Left forelimb (tissue), 1 donor: ENCODE measurements around the gene ERICH6.

Source experiments
- DNase-seq: peaks from one replicate; pipeline ENCODE4 v3.0.0-alpha.2; 2018; ENCODE audit warnings: low spot score

The ERICH6 gene

DNA sequence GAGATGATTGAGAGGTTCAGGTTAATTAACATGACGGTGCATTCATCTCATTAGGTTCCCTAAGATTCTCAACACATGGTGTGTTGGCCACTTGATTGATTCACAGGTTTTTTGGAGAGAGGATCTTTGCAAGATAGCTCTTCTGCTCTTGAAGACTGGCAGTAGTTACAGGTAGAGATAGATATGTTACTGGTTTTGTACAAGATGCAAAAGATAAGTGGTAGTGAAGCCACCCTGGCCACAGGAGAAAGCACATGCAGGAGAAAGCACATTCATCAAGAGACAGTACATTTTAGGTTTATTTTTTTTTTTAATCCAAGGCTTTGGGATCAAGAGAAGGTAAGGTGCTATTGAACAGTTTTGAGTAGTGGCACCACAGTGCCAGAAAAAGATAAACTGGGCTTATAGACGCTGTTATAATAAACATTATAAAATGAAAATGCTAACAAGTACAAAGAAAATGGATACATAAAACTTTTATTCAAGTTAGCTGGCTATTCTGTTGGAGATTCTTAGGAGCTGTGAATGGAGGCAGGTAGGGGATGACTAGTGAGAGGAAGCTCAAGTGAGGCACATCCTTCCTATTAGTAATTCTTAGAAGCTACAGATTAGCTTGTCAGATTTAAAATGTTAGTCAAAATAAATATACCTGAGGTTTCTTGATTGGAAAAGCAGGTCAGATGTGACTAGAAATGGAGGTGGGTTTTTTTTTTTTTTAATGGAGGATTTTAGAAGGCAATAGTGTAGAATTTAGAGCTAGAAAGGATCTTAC lies 89.8 kb downstream of the ERICH6 start:
- no peak for DNase-seq

DNA sequence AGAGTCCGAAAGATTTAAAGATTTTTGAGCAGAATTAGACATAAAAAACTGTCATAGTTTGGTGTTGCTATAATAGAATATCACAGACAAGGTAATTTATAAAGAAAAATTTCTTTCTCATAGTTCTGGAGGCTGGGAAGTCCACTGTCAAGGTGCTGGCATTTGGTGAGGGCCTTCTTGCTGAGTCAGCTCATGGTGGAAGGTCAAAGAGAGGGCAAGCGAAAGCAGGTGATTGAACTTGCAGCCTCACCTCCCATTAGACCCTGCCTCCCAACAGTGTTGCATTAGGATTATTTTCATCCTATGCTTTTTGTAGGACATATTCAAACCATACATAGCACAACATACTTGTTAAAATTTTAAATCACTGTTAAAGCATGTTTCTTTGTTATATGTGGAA lies 90.7 kb downstream of the ERICH6 start:
- no peak for DNase-seq

DNA sequence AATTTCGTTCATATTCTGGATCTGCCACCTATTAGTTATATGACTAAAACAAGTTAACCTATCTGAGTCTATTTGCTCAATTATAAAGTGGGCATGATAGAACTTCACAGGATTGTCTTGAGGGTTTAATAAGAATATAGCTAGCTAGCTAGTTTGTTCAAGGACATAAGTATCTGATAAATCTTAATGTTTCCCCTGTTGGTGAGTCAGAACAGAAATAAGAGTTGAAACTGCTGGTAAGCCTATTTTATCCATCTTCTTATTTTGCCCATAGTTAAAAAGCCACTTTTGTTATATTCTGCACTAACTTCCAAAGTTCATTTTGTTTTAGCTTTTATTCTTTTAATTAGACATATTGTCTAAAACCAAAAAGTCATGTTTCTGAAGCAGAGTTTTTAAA lies 91.2 kb downstream of the ERICH6 start:
- no peak for DNase-seq

DNA sequence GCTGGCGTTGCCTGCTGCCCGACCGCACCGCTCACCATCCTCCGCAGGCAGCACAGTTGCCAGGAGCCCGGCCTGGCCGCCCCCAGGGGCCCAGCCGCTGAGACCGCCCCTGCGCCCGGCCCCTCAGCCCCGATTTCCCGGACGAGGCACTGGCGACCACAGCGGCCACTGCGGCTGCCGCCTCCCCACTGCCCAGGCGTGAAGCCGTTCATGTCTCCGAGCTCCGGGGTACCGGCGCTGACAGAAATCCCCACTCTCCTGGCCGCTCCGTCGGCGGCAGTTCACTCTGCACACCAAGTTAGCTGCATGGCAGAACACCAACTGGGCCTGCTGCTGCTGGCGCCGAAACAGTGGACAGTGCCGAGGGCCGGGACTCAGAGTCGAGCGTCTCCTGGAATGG lies 92.1 kb downstream of the ERICH6 start:
- DNase-seq: no peak

DNA sequence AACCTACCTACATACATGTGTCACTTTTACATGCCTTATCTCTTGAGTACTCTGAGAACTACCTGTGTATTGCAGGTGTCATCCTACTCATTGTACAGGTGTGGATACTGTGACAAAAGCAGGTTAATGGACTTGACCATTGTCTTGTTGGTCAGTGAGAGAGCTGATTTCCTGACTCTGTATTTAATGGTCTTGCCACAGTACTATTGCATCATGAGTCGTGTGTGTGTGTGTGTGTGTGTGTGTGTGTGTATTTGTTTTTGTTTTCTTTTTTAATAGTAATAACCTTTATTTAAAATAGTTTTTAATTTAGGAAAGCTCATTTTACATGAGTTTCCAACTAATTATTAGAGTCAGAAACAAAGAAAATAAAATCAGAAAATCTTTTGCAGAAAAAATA lies 92.9 kb downstream of the ERICH6 start:
- no peak for DNase-seq

DNA sequence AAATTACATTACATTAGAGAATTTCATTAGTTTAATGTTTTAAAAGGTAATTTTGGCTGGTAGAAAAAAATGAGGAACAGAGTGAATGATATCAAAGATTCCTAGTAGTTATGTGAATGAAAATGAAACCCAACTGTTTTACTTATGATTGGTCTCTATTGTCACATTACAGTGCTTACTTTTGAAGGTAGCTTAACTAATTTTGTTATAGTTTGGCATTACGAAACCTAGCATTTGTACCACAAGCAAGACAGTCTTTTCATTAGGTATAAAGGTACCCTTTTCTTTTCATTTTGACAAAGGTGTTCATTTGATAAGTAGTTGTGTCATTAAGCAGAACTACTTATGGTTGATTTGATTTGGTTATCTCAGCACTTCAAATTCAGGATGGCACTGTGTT lies 93.7 kb downstream of the ERICH6 start:
- no peak for DNase-seq
